GM19467 (cell line): Measurements from ENCODE around the gene SNX8.

Experiments used
- ATAC-seq: cut with Tn5 transposase; IDR thresholded peaks from one replicate; pipeline ENCODE4 v1.9.1; 2021; ENCODE audit warnings: mild to moderate bottlenecking, moderate library complexity; ENCODE audit not compliant: unreplicated experiment

SNX8 gene

DNA sequence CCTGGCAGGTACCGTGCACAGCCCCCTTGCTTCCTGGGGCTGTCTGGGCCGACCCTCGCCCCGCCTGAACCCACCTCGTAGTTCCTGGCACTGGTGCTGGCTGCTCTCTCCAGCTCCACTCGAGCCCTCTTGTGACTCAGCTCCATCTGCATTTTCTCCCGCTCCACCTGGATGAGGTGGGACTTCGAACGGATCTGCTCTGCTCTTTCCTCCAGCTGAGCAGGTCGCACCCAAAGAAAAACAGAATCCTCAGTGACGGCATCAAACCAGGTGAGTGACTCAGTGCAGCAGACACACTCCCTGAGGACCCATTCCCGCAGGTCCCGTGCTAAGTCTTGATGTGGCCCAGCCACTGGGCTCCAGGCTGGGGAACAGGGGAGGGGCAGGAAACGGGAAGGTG, 88.9 kb downstream of the SNX8 start:
- no peak for ATAC-seq

DNA sequence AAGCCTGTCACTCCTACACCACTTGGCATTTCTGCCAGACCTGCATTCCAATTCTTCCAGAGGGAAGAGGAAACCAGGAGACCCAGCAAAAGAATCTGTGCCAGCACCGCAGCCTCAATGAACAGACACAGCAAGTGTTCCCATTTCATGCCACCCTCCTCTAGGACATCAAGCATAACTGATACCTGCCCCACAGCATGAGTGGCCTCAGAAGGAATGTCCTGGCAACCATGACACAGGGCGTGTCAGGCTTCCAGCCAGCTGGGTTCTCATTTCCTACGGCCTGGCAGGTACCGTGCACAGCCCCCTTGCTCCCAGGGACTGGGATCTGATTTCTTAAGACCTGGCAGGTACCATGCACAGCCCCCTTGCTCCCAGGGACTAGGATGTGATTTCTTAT, 89.3 kb downstream of the SNX8 start:
- ATAC-seq = no peak

DNA sequence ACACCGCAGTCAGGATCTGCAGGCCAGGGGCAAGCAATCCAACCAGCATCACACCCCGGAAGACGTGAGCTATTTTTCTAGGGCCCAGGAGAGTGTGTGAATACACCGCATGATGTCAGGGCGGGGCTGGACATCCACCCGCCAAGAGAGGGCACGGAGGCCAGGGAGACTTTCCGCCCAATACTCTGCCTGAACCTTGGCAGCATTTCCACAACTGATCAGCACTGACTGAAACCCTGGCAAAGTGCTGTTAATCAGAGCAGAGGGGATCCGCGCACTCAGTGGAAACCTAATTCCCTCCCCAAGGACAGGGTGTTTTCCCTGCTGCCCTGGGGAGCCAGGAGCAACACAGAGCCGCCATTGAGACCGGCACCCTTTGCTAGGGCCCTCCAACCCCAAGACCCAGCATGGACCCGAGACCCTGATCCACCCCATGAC, 89.7 kb downstream of the SNX8 start:
- ATAC-seq = no peak

DNA sequence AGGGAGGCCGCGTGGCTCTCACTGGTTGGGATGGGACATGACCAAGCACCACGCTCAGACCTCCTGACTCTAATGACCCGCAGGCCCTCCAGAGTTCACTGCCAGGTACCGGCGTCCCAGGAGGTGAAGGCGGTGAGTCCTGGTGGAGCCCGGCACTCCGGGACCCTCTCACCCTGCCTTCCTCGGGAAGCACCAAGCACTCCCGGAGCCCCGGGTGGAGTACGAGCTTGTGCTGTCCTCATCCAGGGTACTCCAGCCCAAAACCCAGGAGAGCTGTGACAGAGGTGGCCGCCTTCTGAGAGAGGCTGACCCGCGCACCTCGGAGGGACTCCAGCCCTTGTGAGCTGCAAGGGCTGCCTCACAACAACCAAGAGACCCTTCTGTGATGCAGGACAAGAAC, 90.9 kb downstream of the SNX8 start:
- ATAC-seq = no peak

DNA sequence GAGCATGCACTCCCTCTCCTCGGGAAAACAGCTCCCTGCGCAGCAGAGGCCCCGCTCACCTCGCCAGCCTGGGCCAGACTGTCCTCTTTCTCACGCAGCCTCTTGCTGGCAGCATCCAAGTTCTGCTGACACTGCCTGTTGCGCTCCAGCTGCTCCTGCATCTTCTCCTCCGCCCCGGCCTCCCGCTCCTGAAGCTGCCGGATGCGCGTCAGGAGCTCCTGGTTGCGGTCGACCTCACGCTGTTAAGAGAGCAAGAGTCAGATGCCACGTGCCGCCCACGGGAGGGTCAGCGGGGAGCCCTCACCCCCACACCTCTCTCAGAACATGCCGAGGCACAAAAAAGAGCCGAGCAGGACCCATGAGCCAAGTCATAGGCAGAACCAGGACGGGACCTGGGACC, 91.7 kb downstream of the SNX8 start:
- ATAC-seq = no peak

DNA sequence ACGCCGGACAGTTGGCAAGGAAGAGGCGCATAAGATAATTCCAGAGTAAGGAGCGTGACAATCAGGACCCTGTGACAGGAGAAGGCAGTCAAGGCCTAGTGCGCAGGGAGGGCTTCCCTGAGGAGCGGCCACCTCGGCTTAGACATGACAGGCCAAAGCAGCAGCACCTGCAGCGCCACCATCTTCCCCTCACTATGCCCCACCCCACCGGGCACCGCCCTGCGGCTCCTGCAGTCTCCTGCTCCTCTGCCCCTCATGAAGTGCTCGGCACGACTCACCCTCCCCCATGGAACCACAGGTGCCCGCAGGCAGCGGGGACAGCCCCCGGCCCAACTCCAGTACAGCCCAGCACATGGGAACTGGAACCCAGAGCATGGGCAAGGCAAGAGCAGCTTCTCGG, 93.3 kb downstream of the SNX8 start:
- no peak for ATAC-seq

DNA sequence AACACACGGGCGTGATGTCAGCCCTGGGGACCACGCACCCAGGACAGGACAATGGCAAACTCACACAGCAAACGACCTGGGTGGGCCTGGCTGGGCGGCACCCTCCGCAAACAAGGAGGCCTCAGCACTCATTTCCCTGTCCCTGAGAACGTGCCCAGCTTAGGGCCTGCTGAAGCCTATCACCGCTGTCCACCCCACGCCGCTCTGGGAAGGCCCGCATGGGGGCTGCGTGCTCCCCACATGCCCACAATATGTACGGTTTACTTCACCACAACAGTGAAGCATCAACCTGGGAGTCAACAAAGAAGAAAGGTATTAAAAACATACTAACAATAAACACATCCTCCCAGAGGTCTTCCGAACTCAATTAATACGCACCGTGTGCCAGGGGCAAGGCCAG, 93.7 kb downstream of the SNX8 start:
- no peak for ATAC-seq

DNA sequence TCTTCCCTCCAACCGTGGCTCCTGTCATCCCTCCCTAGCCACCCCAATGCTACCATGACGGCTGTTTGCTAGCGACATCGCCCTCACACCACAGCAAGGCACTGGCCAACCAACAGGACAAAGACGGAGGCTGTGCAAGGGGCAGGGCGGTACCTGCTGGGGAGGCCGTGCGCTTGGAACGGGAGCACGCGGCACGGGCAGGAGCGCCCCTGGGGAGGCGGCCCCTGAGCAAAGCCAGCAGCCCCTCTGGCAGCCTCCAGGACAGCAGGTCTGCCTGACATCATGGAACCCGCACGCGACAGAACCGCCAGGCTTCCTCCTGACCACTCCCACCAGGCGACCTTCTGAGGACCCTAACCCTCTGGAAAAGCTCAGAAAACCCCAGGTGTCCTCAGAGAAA, 94.2 kb downstream of the SNX8 start:
- ATAC-seq = no peak

DNA sequence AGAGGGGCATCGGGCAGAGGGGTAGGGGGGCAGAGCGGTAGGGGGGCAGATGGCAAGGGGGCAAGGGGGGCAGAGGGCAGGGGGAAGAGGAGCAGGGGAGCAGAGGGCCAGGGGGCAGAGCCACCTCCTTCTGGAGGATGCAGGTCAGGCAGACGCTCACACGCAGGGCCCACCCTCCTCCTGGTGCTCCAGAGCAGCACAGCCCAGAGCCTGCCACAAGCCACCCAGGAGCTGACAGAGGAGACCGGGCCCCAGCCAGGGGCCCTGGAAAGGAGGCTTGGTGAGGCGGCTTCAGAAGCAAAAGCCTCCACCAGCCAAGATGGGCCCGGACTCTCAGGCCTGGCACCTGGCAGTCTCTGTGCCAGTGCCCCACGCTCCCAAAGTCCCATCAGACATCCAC, 94.6 kb downstream of the SNX8 start:
- no peak for ATAC-seq

DNA sequence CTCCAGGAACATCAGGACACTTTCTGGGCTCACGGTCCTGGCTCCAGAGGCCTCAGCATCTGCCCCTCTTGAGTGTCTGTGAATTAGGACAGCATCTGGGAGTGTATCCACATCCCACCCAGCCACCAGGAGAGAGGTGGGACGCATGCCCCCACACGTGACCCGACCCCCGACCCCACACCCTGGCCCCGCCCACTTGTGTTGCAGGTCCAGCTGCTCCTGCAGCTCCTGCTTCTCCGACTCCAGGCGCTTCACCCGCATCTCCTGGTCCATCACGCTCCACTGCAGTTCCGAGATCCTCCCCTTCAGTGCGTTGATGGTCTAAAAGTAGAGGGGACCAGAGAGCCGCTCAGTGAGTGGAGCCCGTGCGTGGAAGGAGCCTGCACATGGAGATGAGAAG, 95.1 kb downstream of the SNX8 start:
- no peak for ATAC-seq

DNA sequence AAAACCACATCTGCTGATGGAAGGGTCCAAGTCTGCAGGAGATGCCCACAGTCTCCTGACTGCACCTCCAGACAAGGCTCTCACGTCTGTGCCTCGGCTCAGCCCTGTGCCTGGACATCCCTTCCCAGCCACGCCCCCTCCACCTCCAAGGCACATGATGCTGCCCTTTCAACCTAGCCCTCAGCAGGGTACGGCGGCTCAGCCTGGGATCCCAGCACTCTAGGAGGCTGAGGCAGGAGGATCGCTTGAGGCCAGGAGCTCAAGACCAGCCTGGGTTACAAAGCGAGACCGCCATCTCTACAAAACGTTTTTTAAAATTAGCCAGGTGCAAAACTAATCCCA, 95.8 kb downstream of the SNX8 start:
- ATAC-seq = no peak

DNA sequence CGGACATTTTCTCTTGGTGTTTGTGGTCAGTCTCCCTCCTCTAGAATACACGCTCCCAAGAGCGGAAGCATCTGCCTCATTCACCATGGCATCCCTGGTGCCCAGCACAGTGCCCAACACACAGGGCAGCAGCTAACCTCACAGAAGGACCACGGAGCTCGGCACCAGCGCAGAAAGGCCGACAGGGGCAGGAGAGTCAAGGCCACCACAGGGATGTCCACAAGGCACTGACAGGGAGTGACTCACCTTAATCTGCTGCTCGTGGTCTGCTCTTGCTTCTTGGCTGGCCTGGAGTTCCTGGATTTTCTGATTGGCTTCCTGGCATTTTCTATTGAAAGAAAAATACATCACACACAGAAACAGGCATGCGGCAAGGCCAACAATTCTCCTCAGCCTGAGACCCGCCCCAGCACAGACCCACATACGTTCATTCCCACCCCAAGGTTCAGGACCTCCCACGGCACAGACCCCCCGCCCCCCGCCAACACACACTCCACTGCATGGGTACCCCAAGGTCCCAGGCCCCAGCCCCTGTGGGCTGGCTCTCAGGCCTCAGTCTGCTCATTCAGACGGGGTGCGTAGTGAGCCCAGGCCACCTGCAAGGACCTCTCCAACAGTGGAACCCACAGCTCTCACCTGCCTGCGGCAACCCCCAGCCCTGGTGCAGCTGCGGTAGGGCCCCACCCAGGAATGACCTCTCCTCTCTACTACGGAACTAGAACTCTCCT, 96.4 kb downstream of the SNX8 start:
- no peak for ATAC-seq

DNA sequence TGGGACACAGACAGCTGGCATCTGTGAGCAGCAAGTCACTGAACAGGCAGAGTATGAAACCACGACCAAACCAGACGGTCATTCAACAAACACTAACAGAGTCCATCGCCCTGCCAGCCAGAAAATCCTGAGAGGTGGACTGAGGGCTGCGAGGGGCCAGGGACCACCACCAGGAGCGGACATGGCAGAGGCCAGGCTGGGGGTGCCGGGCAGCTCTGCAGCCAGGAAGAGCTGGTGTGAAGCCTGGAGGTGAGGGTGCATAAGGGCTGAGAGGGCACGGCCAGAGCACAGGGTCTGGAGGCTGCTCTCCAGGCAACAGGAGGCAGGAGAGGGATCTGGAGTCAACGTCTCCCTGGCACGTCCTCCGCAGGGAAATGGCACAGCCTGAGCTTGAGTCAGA, 97.0 kb downstream of the SNX8 start:
- ATAC-seq = no peak

DNA sequence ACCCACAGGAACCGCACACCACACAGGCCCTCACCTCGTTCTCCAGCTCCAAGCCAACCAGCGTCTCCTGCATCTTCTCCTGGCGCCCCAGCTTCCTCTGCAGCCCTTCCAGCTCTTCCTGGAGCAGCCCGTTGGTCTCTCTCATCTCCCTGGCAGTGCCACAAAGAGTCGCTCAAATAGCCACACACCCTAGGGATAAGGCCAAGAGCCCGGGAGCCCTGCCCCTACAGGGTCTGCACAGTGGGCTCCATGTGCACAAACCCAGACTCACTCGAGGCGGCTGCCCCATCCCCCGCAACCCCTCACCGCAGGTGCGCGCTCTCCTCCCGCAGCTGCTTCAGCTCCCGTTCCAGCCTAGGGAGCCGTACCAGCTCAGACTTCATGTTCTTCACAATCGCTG, 98.4 kb downstream of the SNX8 start:
- no peak for ATAC-seq

DNA sequence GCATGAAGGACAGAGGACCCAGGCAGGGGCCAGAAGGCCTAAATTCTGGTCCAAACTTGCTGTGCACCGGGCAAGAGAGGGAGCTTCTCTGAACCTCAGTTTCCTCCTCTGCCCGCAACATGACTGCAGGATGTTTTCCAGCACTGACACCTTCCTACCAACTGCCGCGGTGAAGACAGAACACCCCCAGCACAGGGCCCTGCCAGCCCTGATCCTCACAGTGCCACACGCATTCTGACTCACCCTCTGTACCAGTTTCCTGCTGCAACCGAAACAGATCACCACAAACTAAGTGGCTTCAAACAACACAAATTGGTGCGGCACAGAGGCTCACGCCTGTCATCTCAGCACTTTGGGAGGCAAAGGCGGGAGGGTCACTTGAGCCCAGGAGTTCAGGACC, 99.6 kb downstream of the SNX8 start:
- ATAC-seq = no peak

DNA sequence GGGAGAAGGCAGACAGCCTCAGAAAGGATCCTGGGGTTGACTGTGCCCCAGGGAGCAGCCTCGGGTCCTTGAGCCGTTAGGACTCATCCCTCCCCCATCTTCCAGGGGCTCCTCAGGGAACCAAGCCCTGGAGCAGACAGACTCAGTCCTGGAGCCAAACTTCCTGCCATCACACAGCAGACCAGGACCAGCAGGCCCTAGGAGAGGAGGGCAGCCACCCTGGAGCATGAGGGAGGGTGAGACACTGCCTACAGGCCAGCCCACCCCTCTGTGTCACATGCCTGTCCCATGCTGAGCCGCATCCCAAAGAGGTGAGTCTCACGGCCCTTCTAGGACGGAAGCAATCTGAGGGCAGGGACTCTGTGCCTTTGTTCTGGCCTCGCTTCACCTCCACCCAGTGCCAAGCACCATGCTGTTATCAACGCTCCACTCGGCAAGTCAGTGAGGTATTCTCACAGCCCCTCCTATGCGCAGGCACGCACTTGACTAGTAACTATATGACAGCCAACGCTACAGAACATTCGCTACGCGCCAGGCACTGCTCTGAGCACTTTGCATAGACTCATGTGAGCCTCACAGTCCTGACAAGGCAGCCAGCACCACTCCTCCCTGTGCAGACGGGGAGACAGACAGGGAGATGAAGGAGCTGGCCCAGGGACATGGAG, 100.6 kb downstream of the SNX8 start:
- ATAC-seq = no peak

DNA sequence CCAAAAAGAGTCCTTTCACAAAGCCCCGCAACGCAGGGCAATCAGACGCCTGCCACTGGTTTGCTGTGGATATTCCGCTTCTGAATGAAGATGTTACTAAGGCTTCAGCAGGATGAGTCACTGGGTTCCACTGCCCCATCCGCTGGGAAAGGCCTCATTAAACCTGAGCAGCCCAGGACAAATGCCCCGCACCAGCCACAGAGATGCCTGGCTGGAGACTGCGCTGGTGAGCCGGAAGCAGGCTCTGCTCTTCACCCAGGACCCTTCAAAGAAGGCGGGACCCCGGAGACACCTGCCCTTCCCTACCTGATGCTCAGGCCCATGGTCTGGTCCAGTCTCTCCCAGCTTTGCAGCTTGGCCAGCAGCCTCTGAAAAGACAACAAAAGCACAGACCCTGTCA, 101.3 kb downstream of the SNX8 start:
- ATAC-seq = no peak

DNA sequence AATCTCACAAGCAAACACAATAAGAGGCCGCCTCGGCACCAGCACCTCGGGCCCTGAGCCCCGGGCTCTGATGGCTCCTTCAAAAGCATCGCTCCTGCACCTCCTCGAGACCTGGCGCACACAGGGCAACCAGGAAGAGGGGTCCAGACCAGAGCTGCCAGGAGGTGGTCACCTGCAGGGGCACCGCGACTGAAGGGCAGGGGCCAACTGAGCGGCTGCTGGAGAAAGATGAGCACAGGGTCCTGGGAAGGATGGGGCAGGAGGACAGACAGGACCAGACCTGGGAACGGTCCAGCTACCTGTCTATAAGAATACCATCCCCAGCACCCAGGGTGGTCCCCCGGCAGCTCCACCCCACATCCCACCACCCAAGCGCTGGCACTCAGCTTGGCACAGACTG, 102.3 kb downstream of the SNX8 start:
- no peak for ATAC-seq

DNA sequence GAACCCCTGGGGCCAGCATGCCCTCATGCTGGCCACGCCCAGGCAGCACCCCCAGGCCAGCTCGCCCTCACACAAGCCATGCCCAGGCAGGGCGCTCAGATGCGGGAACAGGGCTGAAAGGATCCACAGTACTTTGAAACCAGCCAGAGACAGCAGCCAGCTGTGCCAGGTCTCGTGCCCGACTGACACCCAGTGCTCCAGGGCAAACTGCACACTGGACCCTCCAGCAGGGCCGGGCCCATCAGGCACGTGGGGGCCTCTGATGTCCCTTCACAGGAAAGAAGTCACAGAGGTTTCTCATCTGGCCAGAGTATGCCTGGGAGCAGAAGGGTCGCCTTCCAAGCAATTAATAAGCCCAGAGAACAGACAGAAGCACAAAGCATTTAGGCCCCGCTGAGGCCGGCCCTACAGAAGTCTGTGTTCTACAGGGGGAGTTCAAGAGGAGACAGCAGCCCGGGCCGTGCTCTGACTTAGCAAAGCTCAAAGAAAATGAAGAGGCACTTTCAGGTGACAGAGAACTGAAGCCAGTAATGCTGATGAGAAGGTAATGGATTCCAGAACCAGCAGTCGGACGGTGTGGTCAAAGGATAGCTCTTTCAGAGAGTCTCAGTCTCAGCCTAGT, 102.9 kb downstream of the SNX8 start:
- ATAC-seq = no peak

DNA sequence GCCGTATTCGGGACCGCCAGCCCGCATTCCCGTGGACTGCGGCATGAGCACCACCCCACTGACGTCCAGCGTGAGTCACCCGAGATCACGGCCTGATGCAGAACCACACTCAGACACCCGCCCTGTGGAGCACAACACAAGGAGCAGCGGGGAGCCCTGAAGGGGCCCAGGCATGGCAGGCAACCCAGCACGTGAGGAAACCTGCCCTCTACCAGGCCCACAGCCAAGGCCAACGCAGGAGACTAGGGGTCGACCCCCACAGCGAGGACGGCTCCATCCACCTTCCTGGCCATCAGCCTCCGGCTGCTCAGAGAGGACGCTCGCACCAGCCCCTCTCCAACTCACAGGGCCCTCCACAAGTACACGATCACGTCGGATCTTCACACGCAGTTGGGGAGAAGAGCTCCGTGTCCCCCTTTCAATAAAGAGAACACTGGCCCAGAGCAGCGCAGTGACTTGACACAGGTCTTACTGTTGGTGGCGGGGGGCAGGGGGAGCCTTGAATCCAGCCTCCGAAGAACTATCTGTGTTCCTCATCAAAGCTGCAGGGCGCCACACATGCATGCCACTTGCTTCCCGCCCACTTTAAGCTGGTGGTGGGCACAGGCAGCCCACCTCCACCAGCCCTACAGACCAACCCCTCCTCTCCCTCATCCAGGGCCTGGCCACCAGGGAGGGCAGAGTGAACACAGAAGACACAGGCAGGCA, 103.5 kb downstream of the SNX8 start:
- no peak for ATAC-seq

DNA sequence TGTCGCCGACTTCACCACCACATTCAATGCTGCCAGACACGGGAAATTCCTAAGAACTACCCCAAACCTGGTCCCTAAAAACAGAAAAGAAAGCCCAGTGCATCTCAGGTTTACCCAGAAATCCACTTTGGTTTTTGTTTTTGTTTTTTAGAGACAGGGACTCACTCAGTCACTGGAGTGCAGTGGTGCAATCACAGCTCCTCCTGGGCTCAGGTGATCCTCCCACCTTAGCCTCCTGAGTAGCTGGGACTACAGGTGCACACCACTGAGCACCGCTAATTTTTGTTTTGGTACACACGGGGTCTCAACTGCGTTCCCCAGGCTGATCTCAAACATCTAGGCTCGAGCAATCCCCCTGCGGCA, 104.3 kb downstream of the SNX8 start:
- ATAC-seq = no peak
